ENCODE results near the gene IL1R1.

DNA sequence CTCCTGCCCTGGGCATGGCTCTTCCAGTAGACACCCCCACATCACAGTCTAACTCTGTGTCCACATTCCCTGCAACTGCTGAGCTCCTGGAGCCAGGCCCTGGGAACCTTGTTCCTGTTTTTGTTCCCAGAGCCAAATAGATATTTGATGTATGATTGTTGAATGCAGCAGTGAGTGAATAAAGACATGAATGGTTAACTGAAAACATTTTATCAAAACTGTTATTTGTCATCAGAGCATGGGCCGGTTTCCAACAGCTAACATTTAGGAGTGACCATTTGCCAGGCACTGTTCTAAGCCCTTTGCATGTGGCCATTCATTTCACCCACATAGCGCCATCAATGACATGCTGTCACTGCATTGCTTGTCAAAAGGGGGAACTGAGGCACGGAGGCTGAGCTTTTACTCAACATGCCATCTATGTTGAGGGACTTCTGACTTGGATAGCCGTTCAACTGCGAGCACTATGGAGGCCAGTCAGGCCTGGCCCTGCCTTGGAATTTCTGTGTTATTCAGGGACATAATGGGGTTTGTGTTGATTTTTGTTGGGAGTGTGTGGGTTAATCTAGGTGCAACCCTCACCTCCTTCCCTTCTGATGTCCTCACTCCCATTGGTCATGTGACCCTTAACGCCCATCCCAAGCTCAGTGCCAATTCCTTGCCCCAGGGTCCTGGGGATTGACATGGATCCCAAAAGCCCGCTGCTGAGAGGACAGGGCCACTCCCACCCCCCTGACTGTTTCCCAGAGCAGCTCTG is 12.6 kb downstream of the IL1R1 start:
- TF ChIP-seq POLR2AphosphoS5 (IDR thresholded peaks at IDR 0.05): no peak
- TF ChIP-seq, protein P1, sequence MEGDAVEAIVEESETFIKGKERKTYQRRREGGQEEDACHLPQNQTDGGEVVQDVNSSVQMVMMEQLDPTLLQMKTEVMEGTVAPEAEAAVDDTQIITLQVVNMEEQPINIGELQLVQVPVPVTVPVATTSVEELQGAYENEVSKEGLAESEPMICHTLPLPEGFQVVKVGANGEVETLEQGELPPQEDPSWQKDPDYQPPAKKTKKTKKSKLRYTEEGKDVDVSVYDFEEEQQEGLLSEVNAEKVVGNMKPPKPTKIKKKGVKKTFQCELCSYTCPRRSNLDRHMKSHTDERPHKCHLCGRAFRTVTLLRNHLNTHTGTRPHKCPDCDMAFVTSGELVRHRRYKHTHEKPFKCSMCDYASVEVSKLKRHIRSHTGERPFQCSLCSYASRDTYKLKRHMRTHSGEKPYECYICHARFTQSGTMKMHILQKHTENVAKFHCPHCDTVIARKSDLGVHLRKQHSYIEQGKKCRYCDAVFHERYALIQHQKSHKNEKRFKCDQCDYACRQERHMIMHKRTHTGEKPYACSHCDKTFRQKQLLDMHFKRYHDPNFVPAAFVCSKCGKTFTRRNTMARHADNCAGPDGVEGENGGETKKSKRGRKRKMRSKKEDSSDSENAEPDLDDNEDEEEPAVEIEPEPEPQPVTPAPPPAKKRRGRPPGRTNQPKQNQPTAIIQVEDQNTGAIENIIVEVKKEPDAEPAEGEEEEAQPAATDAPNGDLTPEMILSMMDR (IDR thresholded peaks at IDR 0.05 in 8 of 11, conservative IDR thresholded peaks at IDR 0.05 in 3 of 11): no peak

All from spleen (tissue), 7 donors.